ENCODE results near the gene C4BPB.

The C4BPB gene

GRCh38 chr1:207088161-207088560 is 499 bp upstream of the C4BPB start:
- no peak for DNase-seq

- no peak for DNase-seq
These were observed 1.1 kb downstream of the C4BPB start for GRCh38 chr1:207089627-207090355.

- no peak for DNase-seq
These were observed 2.7 kb downstream of the C4BPB start for GRCh38 chr1:207091200-207091908.

- no peak for DNase-seq
These were observed 5.3 kb downstream of the C4BPB start for GRCh38 chr1:207093944-207094343.

- DNase-seq, result peak in 1 of 5 donors; percentile 83
These were observed 9.2 kb downstream of the C4BPB start for GRCh38 chr1:207097871-207098324.

GRCh38 chr1:207101720-207102119 is 13.1 kb downstream of the C4BPB start:
- DNase-seq, result no peak

GRCh38 chr1:207102146-207102545 is 13.5 kb downstream of the C4BPB start:
- no peak for DNase-seq

GRCh38 chr1:207102659-207103058 is 14.0 kb downstream of the C4BPB start:
- DNase-seq, result no peak

GRCh38 chr1:207103892-207104373 is 15.3 kb downstream of the C4BPB start, which contains the start of gene C4BPA:
Gene C4BPA (plus strand): TSS chr1:207104233. CDS start chr1:207113026, 8,793 bp downstream.
- DNase-seq, result no peak

GRCh38 chr1:207109004-207109403 is 20.3 kb downstream of the C4BPB start:
- DNase-seq, result no peak

GRCh38 chr1:207112616-207113296 is 24.1 kb downstream of the C4BPB start:
- no peak for DNase-seq

- DNase-seq, result no peak
These were observed 26.6 kb downstream of the C4BPB start for GRCh38 chr1:207115269-207115668.

GRCh38 chr1:207124389-207124788 is 35.7 kb downstream of the C4BPB start:
- DNase-seq, result no peak

GRCh38 chr1:207128336-207128921 is 39.8 kb downstream of the C4BPB start:
- DNase-seq, result no peak

- DNase-seq, result no peak
These were observed 40.4 kb downstream of the C4BPB start for GRCh38 chr1:207129053-207129452.

GRCh38 chr1:207130252-207131036 is 41.8 kb downstream of the C4BPB start:
- DNase-seq, result no peak

- no peak for DNase-seq
These were observed 42.5 kb downstream of the C4BPB start for GRCh38 chr1:207131163-207131562.

- no peak for DNase-seq
These were observed 45.9 kb downstream of the C4BPB start for GRCh38 chr1:207134581-207134980.

- no peak for DNase-seq
These were observed 51.0 kb downstream of the C4BPB start for GRCh38 chr1:207139616-207140015.

- no peak for DNase-seq
These were observed 51.9 kb downstream of the C4BPB start for GRCh38 chr1:207140536-207140935.

GRCh38 chr1:207145401-207146058 is 56.9 kb downstream of the C4BPB start:
- DNase-seq, result no peak
